22Rv1 (cell line): ENCODE measurements around the gene GTF2IRD1.

Source experiments
- ZFX ChIP-seq: fragments of 450-650 bp; IDR thresholded peaks from 2 replicates; pipeline ENCODE4 v1.6.1; 2017; ENCODE audit warnings: antibody characterized with exemption, borderline replicate concordance
- TF ChIP-seq, protein P1 (sequence below): fragments of 450-650 bp; IDR thresholded peaks from 2 replicates; pipeline ENCODE4 v1.5.1; 2017; ENCODE audit warnings: mild to moderate bottlenecking

DNA sequence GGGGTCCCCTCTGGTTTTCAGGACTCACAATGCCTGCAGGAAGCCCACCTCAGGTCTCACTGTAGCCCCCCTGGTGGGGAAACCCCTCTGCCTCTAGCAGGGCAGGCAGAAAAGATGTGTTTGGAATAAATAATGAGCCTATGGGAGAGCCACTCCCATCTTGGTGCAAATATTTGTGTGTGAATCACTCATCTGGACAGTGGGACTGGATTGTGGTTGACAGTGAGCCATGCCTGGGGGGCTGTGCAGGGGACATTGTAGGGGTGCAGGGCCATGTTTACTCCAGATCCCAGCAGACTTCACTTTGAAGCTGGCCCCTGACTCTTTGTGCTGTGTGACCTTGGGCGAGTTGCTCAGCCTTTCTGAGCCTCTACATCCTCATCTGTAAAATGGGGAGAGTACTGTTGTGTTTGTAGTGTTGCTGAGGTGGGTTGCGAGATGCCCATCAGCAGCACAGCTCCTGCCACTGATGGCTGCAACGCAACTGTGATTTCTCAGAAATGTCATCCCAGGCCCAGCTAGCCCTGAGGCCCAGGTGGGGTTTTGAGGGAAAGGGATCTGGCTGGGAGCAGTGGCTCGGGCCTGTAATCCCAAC, 20.7 kb downstream of the GTF2IRD1 start:
- TF ChIP-seq, protein P1, sequence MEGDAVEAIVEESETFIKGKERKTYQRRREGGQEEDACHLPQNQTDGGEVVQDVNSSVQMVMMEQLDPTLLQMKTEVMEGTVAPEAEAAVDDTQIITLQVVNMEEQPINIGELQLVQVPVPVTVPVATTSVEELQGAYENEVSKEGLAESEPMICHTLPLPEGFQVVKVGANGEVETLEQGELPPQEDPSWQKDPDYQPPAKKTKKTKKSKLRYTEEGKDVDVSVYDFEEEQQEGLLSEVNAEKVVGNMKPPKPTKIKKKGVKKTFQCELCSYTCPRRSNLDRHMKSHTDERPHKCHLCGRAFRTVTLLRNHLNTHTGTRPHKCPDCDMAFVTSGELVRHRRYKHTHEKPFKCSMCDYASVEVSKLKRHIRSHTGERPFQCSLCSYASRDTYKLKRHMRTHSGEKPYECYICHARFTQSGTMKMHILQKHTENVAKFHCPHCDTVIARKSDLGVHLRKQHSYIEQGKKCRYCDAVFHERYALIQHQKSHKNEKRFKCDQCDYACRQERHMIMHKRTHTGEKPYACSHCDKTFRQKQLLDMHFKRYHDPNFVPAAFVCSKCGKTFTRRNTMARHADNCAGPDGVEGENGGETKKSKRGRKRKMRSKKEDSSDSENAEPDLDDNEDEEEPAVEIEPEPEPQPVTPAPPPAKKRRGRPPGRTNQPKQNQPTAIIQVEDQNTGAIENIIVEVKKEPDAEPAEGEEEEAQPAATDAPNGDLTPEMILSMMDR: no peak
- TF ChIP-seq ZFX: no peak
